Cerebellar nuclear complex (tissue), 1 donor: ENCODE data around the gene ITPR3.

ENCODE experiments used
- DNase-seq, 2 experiments: peaks; one replicate each; lab custom pipeline; 2025; lab: John Stamatoyannopoulos, UW

Gene ITPR3

DNA sequence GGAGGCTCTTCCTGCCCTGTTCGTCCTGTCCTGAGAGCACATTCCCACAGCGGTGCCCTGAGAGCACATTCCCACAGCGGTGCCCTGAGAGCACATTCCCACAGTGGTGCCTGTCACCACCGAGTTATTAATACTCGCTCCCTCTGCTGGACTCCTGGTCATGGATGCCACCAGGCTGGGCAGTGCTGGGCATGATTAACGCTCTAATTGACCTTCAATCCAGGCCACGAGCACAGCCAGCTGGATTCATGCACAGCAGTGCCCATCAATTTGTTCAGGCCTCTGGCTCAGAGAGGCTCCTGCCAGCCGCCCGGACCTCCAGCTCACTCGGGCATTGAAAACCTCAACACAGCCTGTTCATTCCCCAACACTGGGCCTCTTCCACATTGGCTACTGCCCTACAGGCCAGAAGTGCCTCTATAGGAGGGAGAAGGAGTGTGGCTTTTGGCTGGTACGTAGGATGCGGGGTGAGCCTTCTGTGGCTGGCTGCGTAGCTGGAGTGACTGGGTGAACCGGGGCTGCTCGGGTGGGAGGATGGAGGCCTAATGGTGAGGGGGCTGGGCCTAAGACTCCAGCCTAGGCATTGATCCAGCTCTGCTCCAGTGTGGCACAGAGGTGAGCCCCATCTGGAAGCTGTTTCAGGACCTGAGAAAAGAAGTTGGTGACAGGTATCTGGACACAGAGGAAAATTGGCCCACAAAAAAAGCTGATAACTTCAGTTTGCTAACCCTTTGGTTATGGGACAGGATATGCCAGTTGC is 116.3 kb downstream of the ITPR3 start:
- DNase-seq = no peak

DNA sequence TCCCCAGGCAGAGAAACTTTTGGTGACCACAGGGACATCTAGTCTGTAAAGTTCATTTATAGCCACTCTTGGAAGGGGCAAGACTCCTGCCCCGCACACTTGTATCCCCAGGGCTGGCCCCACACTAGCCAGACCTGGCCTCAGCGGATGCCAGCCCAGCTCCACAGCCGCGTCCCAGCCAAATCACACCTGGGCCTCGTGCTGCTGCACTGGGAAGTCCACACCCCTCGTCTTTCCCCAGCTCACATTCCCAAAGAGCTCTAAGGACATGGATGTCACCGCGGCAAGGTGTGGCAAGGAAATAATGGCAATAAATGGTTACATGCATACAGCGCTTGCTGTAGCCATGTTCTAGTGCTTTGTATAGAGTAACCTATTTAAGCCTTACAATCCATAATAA is 117.0 kb downstream of the ITPR3 start:
- DNase-seq = no peak

DNA sequence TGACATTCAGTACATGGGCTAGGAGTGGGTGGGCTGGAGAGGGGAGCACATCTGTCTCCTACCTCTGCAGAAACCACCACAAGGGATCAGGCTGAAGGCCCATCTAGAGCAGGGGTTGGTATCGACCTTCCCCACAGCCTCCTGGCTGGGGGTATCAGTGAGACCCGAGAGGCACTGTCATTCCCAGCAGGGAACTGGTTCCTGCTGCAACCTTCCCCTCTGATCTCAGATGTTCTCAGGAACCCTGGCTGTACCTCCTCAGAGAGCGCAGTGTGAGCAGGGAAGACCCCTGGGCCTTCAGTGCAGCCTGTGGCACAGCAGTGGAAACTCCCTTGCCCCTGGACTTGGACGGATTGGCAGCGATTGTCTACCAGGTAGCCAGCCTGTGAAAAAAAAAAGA is 117.8 kb downstream of the ITPR3 start:
- DNase-seq = no peak

DNA sequence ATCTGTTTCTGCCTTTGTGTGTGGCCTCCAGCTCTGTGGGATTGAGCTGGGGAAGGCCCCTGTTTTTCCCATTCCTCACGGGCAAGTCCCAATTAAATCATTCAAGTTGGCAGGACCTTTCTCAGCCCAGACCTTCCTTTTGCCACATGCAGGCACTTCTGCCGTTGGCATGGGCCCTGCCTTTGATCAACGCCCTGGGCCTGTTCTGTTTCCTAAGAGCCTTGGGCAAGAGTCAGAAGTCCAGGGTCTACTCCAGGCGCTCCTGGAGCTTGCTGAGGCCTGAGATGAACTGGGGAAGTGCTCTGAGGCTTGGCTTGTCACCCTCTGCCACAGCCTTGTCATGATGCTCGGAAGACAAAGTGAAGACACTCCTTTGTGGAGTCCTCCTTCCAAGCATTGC is 118.4 kb downstream of the ITPR3 start:
- no peak for DNase-seq

DNA sequence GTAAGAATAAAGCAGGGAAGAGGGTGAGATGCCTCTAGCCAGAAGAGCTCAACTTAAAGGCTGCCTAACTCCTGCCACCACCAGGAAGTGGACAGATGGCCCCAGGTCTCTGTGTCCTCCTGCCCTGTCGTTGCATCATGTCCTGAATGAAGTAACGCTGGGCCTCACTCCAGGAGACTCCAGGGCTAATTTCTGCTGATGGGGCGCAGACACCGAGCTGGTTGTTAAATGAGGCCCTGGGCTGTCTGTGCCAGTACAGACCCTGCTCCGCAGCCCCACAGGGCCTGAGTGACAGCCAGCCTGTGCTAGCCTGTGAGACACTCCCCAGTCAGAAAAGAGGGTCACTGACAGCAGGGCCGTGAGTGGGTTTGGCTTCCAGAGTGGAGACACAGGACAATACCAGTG is 119.1 kb downstream of the ITPR3 start:
- DNase-seq = peak; percentile 74 to 92

DNA sequence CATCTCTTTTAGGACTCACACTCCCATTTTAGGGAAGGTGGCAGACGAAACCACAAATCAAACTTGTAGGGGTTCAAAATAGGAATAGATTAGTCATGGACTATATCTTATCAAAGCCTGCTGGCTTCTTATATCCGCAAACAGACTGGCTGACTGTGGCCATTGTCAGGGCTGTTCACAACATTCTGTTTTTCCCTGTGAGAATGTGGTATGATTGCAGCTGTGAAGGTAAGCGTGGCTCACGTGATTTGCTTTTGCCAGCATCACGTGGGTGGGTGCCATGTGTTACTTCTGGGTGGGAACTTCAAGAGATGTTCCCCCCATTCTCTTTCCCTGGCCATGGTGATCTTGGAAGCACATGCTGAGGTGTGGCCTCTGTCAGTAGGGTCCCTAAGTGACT is 119.7 kb downstream of the ITPR3 start:
- no peak for DNase-seq

DNA sequence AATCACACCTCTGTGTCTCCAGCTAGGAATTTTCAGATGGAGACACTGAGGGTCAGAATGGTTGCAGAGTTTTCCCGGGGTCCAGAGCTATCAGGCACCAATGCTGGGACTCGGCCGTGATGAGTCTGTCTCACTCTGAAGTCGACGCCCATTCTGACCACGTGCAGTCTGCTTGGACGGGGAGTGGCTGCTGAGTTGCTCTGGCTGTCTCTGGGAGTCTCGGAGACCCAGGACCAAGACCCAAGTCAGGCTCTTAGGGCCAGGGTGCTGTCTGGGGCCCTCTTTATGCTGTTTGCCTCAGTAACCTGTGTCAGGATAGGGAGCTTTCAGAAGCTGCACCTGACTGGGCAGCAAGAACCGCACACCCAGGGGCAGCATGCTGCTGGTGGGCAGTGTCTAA is 121.0 kb downstream of the ITPR3 start:
- DNase-seq = no peak

DNA sequence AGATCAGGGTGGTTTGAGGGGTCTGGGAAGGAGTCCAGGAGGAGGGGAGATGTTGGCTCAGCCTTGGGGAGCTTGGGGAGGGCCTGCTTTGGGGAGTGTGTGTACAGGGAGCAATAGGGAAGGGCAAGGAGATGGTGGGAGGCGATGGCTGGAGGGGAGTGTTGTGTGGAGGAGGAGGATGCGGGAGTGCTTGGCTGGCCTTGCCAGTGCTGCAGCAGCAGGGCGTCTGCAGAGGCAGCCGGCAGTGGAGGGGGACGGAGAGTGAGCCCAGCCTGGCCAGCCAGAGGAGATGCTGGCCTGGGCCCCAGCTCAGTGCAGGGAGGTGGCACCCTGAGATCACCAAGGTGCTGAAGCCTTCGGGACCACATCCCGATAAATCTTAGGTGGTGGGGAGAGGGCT is 121.7 kb downstream of the ITPR3 start:
- DNase-seq = peak in 1 of 2 experiments; percentile 17

DNA sequence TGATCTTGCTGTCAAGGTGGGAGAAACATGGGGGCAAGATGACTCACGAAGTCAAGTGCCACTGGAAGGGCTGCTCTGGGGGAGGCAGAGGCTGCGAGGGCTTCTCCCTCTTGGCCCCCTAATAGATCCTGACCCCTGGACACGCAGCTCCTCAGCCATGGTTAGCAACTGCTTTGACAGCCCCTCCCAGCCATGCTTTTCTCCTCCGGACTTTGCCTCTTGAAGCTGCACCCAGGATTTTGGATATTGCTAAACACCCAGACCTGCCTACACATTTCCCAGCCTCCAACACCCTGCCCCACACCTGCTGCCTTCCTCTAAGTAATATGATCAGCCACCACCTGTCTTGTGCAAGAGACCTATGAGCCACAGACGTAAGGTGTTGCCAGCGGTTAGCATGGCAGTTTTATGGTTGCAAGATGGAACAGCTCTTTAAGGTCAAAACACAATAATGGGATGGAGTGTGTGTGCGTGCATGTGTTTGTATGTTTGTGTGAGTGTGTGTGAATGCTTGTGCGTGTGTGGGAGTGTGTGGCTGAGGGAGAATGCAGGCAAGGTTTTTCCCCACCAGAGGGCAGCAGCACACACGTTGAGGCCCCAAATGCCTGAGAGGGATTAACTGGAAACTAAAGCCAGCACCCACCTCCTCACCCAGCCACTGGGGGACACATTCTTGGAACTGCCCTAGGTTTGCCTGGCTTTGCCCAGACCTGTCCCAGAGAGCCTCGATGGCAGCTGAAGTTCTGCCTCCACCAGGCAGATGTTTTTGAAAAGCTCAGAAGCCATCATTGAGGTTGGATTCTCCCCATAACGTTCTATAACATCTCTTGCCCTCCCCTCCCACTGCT is 123.1 kb downstream of the ITPR3 start:
- DNase-seq = peak in 1 of 2 experiments; percentile 33

DNA sequence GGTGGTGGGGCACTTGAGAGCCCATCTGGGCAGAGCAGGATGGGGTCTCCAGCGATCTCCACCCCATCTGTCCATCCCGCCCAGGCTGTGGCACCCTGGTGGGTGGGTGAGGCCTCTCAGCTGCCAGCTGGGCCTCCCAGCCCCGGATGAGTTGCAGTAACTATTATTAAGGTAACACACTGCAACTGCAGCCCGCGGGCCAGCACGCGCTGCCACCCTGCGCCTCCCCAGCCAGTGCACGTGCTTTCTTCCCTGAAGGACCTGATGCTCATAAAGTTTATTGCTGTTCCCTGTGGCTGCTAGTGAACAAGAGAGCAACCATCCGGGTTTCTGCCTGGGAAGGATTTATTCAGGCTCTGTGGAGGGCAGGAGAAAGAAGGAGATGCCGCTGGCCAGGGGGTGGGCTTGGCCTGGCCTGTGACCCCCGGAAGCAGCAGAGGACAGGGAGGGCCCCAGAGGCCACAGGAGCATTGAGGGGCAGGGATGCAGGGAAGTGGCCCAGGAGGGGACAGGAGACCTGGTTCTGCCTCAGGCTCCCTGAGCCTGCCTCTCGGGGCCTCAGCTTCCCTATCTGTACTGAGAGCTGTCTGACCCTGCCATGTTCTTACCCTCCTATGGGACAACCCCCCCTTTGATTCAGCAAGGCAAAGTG is 123.9 kb downstream of the ITPR3 start:
- no peak for DNase-seq

DNA sequence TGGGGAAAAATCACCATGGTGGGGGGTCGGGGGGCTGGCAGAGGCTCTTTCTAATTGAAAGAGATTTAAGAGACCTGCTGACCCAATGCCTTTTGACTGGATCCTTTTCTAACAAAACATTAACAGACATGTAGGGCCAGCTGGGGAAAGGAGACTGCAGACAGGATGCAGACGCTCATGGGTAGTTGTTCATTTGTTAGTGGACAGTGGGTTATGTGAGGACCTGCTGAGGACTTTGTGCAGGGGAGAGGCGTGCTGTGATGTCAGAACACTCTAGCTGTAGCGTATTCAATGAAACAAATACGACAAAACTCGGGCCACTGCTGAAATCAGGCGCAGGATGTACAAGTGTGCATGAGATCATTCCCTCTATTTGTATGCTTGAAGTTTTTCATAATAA is 124.4 kb downstream of the ITPR3 start:
- DNase-seq = no peak
